DMS 273 (cell line): Measurements from ENCODE around the gene THOC2.
"Not testable (repeated sequence)": the region's sequence is repeated elsewhere in the genome, so short reads cannot be mapped to it uniquely, and the experiment has no call there.

ENCODE experiments used
- DNase-seq: peaks from one replicate; lab custom pipeline; 2025; ENCODE audit not compliant: unreplicated experiment; lab: John Stamatoyannopoulos, UW

THOC2 gene

DNA sequence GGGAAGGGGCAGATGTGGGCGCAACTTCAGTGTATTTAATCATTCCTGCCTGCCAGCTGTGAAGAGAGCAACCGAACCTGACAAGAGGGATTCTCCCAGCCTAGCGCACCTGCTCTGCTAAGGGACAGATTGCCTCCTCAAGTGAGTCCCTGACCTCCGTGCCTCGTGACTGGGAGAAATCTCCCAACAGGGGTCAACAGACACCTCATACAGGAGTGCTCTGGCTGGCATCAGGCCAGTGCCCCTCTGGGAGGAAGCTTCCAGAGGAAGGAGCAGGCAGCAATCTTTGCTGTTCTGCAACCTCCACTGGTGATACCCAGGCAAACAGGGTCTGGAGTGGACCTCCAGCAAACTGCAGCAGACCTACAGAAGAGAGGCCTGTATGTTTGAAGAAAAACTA is 158.8 kb downstream of the THOC2 start:
- DNase-seq, result not testable (repeated sequence)

DNA sequence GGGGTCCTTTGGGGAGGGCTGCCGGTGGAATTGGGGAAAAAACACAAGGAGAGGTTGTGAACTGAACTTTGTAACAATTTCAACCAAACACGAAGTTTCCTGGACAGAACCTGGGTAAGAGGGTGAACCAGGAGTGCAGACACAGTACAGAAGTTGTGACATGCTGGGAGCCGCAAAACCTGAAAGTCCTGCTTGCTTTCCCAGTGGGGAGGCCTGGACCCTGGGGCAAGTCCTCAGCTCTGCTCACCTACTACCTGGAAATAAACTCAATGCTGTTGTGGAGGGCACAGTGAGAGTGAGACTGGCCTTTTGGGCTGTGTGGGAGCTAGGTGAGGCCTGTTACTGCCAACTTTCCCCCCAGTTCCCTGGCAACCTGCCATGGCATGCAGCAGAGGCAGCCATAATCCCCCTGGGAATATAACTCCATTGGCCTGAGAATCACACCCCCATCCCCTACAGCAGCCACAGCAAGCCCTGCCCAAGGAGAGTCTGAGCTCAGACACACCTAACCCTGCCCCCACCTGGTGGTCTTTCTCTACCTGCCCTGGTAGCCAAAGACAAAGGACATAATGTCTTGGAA is 162.8 kb downstream of the THOC2 start:
- DNase-seq, result no peak

- DNase-seq, result no peak
These were observed 169.7 kb downstream of the THOC2 start for GRCh38 chrX:123563167-123563566.

- no peak for DNase-seq
These were observed 170.3 kb downstream of the THOC2 start for GRCh38 chrX:123562342-123563146.

DNA sequence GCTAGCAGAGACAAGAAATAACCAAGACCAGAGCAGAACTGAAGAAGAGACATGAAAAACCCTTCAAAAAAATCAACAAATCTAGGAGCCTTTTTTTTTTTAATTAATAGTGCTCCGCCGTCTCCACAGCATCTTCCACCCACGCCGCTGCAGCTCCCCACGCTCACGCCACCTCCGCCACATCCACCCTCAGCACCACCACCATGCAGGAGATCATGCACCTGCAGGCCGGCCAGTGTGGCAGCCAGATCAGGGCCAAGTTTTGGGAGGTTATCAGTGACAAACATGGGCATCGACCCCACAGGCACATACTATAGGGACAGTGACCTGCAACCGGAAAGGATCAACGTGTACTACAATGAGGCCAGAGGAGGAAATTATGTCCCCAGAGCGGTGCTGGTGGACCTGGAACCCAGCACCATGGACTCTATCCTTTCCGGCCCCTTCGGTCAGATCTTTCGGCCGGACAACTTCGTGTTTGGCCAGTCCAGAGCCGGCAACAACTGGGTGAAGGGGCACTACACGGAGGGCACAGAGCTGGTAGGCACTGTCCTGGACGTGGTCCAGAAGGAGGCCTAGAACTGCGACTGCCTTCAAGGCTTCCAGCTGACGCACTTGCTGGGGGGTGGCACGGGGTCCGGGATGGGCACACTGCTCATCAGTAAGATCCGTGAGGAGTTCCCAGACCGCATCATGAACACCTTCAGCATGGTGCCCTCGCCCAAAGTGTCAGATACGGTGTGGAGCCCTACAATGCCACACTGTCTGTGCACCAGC is 171.2 kb downstream of the THOC2 start:
- DNase-seq, result no peak

DNA sequence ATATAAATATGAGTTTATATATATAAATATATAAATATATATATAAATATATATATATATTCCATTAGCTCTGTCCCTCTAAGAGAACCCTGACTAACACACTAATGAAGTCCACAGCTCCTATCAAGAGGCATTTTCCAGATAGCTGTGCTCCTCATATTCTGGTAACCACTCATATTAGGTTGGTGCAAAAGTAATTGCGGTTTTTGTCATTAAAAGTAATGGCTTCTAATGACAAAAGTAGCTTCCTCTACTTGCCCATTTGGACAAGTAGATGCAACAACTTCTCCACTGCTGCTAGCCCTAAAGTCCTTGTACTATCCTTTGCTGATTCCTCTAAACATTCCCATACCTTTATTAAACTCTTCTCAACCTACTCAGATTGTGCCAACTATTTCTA is 182.0 kb downstream of the THOC2 start:
- no peak for DNase-seq
